HepG2 (cell line): Measurements from ENCODE around the gene CPM.

Experiments used
- CTCF ChIP-seq: sonication (generic); formaldehyde crosslinking; IDR thresholded peaks from 2 replicates; pipeline ENCODE4 v1.5.0; 2020; ENCODE audit warnings: mild to moderate bottlenecking, missing genetic modification reagents, moderate library complexity
- DMTF1 ChIP-seq: sonication (generic); formaldehyde crosslinking; IDR thresholded peaks from 2 replicates; pipeline ENCODE4 v1.4.0; 2020; ENCODE audit warnings: mild to moderate bottlenecking, missing genetic modification reagents
- FOXC1 ChIP-seq: sonication (generic); formaldehyde crosslinking; IDR thresholded peaks from 2 replicates; pipeline ENCODE4 v1.8.0; 2022; ENCODE audit warnings: mild to moderate bottlenecking, missing genetic modification reagents, borderline replicate concordance
- MAZ ChIP-seq, 2 experiments: sonication (generic) in 1 of 2; formaldehyde crosslinking in 1 of 2; IDR thresholded peaks; 2 replicates each; pipeline versions ENCODE4 v1.5.0 to v1.6.1; 2012 to 2020; ENCODE audit warnings: low read depth in 2 of 2, mild to moderate bottlenecking in 2 of 2, borderline replicate concordance in 1 of 2, improper control_type of control experiment in 1 of 2, low read length in 1 of 2, missing genetic modification reagents in 1 of 2, moderate library complexity in 1 of 2
- MYNN ChIP-seq: sonication (generic); formaldehyde crosslinking; IDR thresholded peaks from 2 replicates; pipeline ENCODE4 v1.4.0; 2020; ENCODE audit warnings: mild to moderate bottlenecking, low read depth, missing genetic modification reagents
- SNAPC5 ChIP-seq: sonication (generic); formaldehyde crosslinking; IDR thresholded peaks from 2 replicates; pipeline ENCODE4 v1.8.1; 2023; ENCODE audit warnings: mild to moderate bottlenecking, missing genetic modification reagents, borderline replicate concordance
- ZFAT ChIP-seq: sonication (generic); formaldehyde crosslinking; conservative IDR thresholded peaks from 2 replicates; pipeline ENCODE4 v1.8.1; 2023; ENCODE audit warnings: missing genetic modification reagents, inconsistent platforms
- ZNF232 ChIP-seq: sonication (generic); formaldehyde crosslinking; IDR thresholded peaks from 2 replicates; pipeline ENCODE4 v1.4.0; 2020; ENCODE audit warnings: missing genetic modification reagents, borderline replicate concordance
- TF ChIP-seq, protein P1 (sequence below): sonication (generic); formaldehyde crosslinking; conservative IDR thresholded peaks from 2 replicates; pipeline ENCODE4 v1.4.0; 2020; ENCODE audit warnings: missing genetic modification reagents
- TF ChIP-seq, protein P2 (sequence below): IDR thresholded peaks from 2 replicates; pipeline ENCODE4 v1.6.1; 2012; ENCODE audit warnings: low read length, improper control_type of control experiment
- TF ChIP-seq, protein P3 (sequence below), 2 experiments: IDR thresholded peaks; 2 replicates each; pipeline ENCODE4 v1.6.1; 2011 to 2012; ENCODE audit warnings: low read length in 2 of 2, borderline replicate concordance in 1 of 2, low read depth in 1 of 2, mild to moderate bottlenecking in 1 of 2, moderate library complexity in 1 of 2

DNA sequence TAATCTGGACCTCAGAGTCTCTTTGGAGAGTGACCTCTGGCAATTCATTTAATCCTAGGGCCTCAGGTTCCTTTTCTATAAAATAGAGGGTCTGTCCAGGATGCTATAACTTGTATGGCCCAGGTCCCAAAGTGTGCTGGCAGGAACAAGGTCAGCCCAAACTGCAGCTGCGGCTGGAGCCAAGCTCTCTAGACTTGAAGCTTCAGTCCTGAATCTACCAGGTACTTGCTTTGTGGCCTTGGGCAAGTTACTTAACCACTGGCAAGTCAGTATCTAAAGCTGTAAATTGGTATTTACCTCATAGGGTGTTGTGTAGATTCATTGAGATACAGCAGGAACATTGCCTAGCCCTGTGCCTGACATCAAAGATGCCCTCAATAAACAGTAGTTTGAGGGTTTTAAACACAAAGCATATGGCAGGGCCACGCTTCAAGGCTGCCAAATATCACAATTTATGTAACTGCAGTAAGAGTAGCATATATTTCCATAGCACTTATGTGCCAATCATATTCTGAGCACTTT lies 21.7 kb downstream of the CPM start:
- TF ChIP-seq DMTF1, result no peak
- TF ChIP-seq CTCF (CRISPR knock-in tag), result no peak
- TF ChIP-seq SNAPC5 (CRISPR knock-in tag), result no peak
- TF ChIP-seq, protein P1, sequence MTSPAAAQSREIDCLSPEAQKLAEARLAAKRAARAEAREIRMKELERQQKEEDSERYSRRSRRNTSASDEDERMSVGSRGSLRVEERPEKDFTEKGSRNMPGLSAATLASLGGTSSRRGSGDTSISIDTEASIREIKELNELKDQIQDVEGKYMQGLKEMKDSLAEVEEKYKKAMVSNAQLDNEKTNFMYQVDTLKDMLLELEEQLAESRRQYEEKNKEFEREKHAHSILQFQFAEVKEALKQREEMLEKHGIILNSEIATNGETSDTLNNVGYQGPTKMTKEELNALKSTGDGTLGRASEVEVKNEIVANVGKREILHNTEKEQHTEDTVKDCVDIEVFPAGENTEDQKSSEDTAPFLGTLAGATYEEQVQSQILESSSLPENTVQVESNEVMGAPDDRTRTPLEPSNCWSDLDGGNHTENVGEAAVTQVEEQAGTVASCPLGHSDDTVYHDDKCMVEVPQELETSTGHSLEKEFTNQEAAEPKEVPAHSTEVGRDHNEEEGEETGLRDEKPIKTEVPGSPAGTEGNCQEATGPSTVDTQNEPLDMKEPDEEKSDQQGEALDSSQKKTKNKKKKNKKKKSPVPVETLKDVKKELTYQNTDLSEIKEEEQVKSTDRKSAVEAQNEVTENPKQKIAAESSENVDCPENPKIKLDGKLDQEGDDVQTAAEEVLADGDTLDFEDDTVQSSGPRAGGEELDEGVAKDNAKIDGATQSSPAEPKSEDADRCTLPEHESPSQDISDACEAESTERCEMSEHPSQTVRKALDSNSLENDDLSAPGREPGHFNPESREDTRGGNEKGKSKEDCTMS, result no peak
- TF ChIP-seq, protein P2, sequence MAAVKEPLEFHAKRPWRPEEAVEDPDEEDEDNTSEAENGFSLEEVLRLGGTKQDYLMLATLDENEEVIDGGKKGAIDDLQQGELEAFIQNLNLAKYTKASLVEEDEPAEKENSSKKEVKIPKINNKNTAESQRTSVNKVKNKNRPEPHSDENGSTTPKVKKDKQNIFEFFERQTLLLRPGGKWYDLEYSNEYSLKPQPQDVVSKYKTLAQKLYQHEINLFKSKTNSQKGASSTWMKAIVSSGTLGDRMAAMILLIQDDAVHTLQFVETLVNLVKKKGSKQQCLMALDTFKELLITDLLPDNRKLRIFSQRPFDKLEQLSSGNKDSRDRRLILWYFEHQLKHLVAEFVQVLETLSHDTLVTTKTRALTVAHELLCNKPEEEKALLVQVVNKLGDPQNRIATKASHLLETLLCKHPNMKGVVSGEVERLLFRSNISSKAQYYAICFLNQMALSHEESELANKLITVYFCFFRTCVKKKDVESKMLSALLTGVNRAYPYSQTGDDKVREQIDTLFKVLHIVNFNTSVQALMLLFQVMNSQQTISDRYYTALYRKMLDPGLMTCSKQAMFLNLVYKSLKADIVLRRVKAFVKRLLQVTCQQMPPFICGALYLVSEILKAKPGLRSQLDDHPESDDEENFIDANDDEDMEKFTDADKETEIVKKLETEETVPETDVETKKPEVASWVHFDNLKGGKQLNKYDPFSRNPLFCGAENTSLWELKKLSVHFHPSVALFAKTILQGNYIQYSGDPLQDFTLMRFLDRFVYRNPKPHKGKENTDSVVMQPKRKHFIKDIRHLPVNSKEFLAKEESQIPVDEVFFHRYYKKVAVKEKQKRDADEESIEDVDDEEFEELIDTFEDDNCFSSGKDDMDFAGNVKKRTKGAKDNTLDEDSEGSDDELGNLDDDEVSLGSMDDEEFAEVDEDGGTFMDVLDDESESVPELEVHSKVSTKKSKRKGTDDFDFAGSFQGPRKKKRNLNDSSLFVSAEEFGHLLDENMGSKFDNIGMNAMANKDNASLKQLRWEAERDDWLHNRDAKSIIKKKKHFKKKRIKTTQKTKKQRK, result no peak
- no peak for TF ChIP-seq MAZ (IDR thresholded peaks at IDR 0.05; ENCODE audit: borderline replicate concordance, low read depth, low read length)
- TF ChIP-seq MAZ (CRISPR knock-in tag; IDR thresholded peaks at IDR 0.05; ENCODE audit: low read depth), result no peak
- TF ChIP-seq FOXC1 (CRISPR knock-in tag), result no peak
- TF ChIP-seq ZNF232 (CRISPR knock-in tag), result no peak
- no peak for TF ChIP-seq MYNN (CRISPR knock-in tag)
- TF ChIP-seq ZFAT (CRISPR knock-in tag), result no peak
- TF ChIP-seq, protein P3, sequence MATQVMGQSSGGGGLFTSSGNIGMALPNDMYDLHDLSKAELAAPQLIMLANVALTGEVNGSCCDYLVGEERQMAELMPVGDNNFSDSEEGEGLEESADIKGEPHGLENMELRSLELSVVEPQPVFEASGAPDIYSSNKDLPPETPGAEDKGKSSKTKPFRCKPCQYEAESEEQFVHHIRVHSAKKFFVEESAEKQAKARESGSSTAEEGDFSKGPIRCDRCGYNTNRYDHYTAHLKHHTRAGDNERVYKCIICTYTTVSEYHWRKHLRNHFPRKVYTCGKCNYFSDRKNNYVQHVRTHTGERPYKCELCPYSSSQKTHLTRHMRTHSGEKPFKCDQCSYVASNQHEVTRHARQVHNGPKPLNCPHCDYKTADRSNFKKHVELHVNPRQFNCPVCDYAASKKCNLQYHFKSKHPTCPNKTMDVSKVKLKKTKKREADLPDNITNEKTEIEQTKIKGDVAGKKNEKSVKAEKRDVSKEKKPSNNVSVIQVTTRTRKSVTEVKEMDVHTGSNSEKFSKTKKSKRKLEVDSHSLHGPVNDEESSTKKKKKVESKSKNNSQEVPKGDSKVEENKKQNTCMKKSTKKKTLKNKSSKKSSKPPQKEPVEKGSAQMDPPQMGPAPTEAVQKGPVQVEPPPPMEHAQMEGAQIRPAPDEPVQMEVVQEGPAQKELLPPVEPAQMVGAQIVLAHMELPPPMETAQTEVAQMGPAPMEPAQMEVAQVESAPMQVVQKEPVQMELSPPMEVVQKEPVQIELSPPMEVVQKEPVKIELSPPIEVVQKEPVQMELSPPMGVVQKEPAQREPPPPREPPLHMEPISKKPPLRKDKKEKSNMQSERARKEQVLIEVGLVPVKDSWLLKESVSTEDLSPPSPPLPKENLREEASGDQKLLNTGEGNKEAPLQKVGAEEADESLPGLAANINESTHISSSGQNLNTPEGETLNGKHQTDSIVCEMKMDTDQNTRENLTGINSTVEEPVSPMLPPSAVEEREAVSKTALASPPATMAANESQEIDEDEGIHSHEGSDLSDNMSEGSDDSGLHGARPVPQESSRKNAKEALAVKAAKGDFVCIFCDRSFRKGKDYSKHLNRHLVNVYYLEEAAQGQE (IDR thresholded peaks at IDR 0.05; ENCODE audit: borderline replicate concordance in 1 of 2, low read depth in 1 of 2, low read length in 2 of 2), result no peak
